HEK293 (cell line): ENCODE data around the gene GPR162.

ENCODE experiments used
- EGR2 ChIP-seq: fragments of 450-650 bp; formaldehyde crosslinking; IDR thresholded peaks from 2 replicates; pipeline ENCODE4 v1.5.1; 2016; ENCODE audit warnings: low read depth, missing biosample characterization, missing genetic modification characterization
- GLI2 ChIP-seq: fragments of 450-650 bp; formaldehyde crosslinking; IDR thresholded peaks from 2 replicates; pipeline ENCODE4; 2017; ENCODE audit warnings: missing biosample characterization, missing genetic modification characterization, low read depth, borderline replicate concordance
- HOXA7 ChIP-seq: sonication (generic); formaldehyde crosslinking; IDR thresholded peaks from 2 replicates; pipeline ENCODE4 v1.8.1; 2022; ENCODE audit warnings: missing genetic modification reagents, borderline replicate concordance
- HOXD13 ChIP-seq: sonication (generic); formaldehyde crosslinking; IDR thresholded peaks from 2 replicates; pipeline ENCODE4 v1.8.0; 2022; ENCODE audit warnings: missing genetic modification reagents, borderline replicate concordance
- IKZF3 ChIP-seq: fragments of 450-650 bp; IDR thresholded peaks from 2 replicates; pipeline ENCODE4 v1.5.0; 2018; ENCODE audit warnings: missing biosample characterization, mild to moderate bottlenecking, missing genetic modification characterization, moderate library complexity
- OSR2 ChIP-seq: fragments of 450-650 bp; formaldehyde crosslinking; IDR thresholded peaks from 2 replicates; pipeline ENCODE4 v1.5.1; 2016; ENCODE audit warnings: missing biosample characterization, missing genetic modification characterization
- PRDM1 ChIP-seq: fragments of 450-650 bp; formaldehyde crosslinking; IDR thresholded peaks from 2 replicates; pipeline ENCODE4; 2016; ENCODE audit warnings: missing biosample characterization, missing genetic modification characterization
- SCRT1 ChIP-seq: fragments of 450-650 bp; formaldehyde crosslinking; IDR thresholded peaks from 2 replicates; pipeline ENCODE4 v1.5.1; 2016; ENCODE audit warnings: missing biosample characterization, missing genetic modification characterization, borderline replicate concordance
- TRIM28 ChIP-seq: IDR thresholded peaks from 2 replicates; pipeline ENCODE4 v1.6.1; 2011; ENCODE audit warnings: low read length, control low read depth, borderline replicate concordance
- WT1 ChIP-seq: fragments of 450-650 bp; formaldehyde crosslinking; IDR thresholded peaks from 2 replicates; pipeline ENCODE4 v1.5.1; 2016; ENCODE audit warnings: missing biosample characterization, missing genetic modification characterization
- ZBTB20 ChIP-seq: fragments of 450-650 bp; formaldehyde crosslinking; IDR thresholded peaks from 2 replicates; pipeline ENCODE4 v1.5.1; 2016; ENCODE audit warnings: missing biosample characterization, missing genetic modification characterization
- ZBTB21 ChIP-seq: fragments of 450-650 bp; formaldehyde crosslinking; IDR thresholded peaks from 2 replicates; pipeline ENCODE4 v1.5.1; 2017; ENCODE audit warnings: missing biosample characterization, missing genetic modification characterization
- ZBTB48 ChIP-seq: fragments of 450-650 bp; formaldehyde crosslinking; IDR thresholded peaks from 2 replicates; pipeline ENCODE4 v1.5.1; 2016; ENCODE audit warnings: missing biosample characterization, missing genetic modification characterization
- ZIC2 ChIP-seq: fragments of 450-650 bp; formaldehyde crosslinking; IDR thresholded peaks from 2 replicates; pipeline ENCODE4 v1.5.1; 2016; ENCODE audit warnings: missing biosample characterization, missing genetic modification characterization
- ZNF132 ChIP-seq: fragments of 450-650 bp; formaldehyde crosslinking; IDR thresholded peaks from 2 replicates; pipeline ENCODE4 v1.5.1; 2017; ENCODE audit warnings: missing biosample characterization, missing genetic modification characterization, borderline replicate concordance
- ZNF169 ChIP-seq: fragments of 450-650 bp; formaldehyde crosslinking; IDR thresholded peaks from 2 replicates; pipeline ENCODE4 v1.5.1; 2016; ENCODE audit warnings: missing biosample characterization, missing genetic modification characterization
- ZNF19 ChIP-seq: fragments of 450-650 bp; formaldehyde crosslinking; IDR thresholded peaks from 2 replicates; pipeline ENCODE4; 2016; ENCODE audit warnings: missing biosample characterization, missing genetic modification characterization, low read depth
- ZNF248 ChIP-seq: fragments of 450-650 bp; formaldehyde crosslinking; IDR thresholded peaks from 2 replicates; pipeline ENCODE4 v1.5.1; 2017; ENCODE audit warnings: missing biosample characterization, missing genetic modification characterization
- ZNF292 ChIP-seq: fragments of 450-650 bp; formaldehyde crosslinking; IDR thresholded peaks from 2 replicates; pipeline ENCODE4 v1.5.1; 2016; ENCODE audit warnings: low read depth, missing biosample characterization, missing genetic modification characterization, borderline replicate concordance
- ZNF341 ChIP-seq: fragments of 450-650 bp; formaldehyde crosslinking; IDR thresholded peaks from 2 replicates; pipeline ENCODE4; 2016; ENCODE audit warnings: low read depth, missing biosample characterization, missing genetic modification characterization
- ZNF350 ChIP-seq: fragments of 450-650 bp; formaldehyde crosslinking; IDR thresholded peaks from 2 replicates; pipeline ENCODE4 v1.5.0; 2017; ENCODE audit warnings: missing biosample characterization, mild to moderate bottlenecking, missing genetic modification characterization
- ZNF433 ChIP-seq: fragments of 450-650 bp; formaldehyde crosslinking; IDR thresholded peaks from 2 replicates; pipeline ENCODE4 v1.5.1; 2016; ENCODE audit warnings: missing biosample characterization, missing genetic modification characterization, low read depth
- ZNF629 ChIP-seq: fragments of 450-650 bp; formaldehyde crosslinking; IDR thresholded peaks from 2 replicates; pipeline ENCODE4 v1.5.1; 2017; ENCODE audit warnings: missing biosample characterization, missing genetic modification characterization
- ZNF660 ChIP-seq: fragments of 450-650 bp; IDR thresholded peaks from 2 replicates; pipeline ENCODE4 v1.5.1; 2018; ENCODE audit warnings: missing biosample characterization, mild to moderate bottlenecking, missing genetic modification characterization
- ZNF76 ChIP-seq: fragments of 450-650 bp; formaldehyde crosslinking; IDR thresholded peaks from 2 replicates; pipeline ENCODE4; 2016; ENCODE audit warnings: low read depth, missing biosample characterization, missing genetic modification characterization, borderline replicate concordance
- ZNF785 ChIP-seq: fragments of 450-650 bp; formaldehyde crosslinking; IDR thresholded peaks from 2 replicates; pipeline ENCODE4 v1.5.1; 2016; ENCODE audit warnings: missing biosample characterization, missing genetic modification characterization
- ZNF830 ChIP-seq: fragments of 450-650 bp; IDR thresholded peaks from 2 replicates; pipeline ENCODE4 v1.5.0; 2018; ENCODE audit warnings: missing biosample characterization, missing genetic modification characterization, low read depth, mild to moderate bottlenecking, moderate library complexity
- ZSCAN23 ChIP-seq: fragments of 450-650 bp; formaldehyde crosslinking; IDR thresholded peaks from 2 replicates; pipeline ENCODE4 v1.5.1; 2016; ENCODE audit warnings: missing biosample characterization, missing genetic modification characterization
- TF ChIP-seq, protein P1 (sequence below): fragments of 450-650 bp; formaldehyde crosslinking; IDR thresholded peaks from 2 replicates; pipeline ENCODE4 v1.5.1; 2016; ENCODE audit warnings: missing biosample characterization, missing genetic modification characterization
- TF ChIP-seq, protein P2 (sequence below): fragments of 450-650 bp; formaldehyde crosslinking; IDR thresholded peaks from 2 replicates; pipeline ENCODE4 v1.5.1; 2016; ENCODE audit warnings: missing biosample characterization, missing genetic modification characterization
- TF ChIP-seq, protein P3 (sequence below): fragments of 450-650 bp; formaldehyde crosslinking; IDR thresholded peaks from 2 replicates; pipeline ENCODE4 v1.5.1; 2017; ENCODE audit warnings: missing biosample characterization, missing genetic modification characterization
- TF ChIP-seq, protein P4 (sequence below): fragments of 450-650 bp; formaldehyde crosslinking; IDR thresholded peaks from 2 replicates; pipeline ENCODE4 v1.5.1; 2016; ENCODE audit warnings: missing biosample characterization, missing genetic modification characterization

The GPR162 gene

DNA sequence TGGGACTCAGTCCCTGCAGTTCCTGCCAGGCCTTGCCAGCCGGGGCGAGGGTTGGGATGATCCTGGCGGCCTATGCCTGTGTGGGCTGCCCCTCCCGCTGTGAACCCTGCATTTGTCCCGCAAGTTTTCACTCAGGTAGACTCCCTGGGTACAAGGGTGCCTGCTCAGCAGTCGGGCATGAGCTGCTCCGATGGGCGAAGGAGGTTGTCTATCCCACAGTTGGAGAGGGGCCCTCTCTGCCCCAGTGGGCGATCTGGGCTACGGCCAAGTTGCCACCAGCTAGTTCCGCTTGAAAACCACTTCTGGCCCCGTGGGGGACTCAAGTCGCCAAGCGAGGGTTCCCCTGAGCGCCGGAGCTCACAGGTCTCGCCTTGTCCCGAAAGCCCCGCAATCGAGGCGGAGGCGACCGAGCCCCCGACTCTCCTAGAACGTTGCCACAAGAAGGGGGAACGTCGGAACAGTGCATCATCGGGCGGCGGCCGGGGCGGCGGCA is 45.3 kb downstream of the GPR162 start (continued):
- TF ChIP-seq, protein P1, sequence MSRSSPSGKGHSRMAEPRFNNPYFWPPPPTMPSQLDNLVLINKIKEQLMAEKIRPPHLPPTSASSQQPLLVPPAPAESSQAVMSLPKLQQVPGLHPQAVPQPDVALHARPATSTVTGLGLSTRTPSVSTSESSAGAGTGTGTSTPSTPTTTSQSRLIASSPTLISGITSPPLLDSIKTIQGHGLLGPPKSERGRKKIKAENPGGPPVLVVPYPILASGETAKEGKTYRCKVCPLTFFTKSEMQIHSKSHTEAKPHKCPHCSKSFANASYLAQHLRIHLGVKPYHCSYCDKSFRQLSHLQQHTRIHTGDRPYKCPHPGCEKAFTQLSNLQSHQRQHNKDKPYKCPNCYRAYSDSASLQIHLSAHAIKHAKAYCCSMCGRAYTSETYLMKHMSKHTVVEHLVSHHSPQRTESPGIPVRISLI: no peak
- TF ChIP-seq, protein P2, sequence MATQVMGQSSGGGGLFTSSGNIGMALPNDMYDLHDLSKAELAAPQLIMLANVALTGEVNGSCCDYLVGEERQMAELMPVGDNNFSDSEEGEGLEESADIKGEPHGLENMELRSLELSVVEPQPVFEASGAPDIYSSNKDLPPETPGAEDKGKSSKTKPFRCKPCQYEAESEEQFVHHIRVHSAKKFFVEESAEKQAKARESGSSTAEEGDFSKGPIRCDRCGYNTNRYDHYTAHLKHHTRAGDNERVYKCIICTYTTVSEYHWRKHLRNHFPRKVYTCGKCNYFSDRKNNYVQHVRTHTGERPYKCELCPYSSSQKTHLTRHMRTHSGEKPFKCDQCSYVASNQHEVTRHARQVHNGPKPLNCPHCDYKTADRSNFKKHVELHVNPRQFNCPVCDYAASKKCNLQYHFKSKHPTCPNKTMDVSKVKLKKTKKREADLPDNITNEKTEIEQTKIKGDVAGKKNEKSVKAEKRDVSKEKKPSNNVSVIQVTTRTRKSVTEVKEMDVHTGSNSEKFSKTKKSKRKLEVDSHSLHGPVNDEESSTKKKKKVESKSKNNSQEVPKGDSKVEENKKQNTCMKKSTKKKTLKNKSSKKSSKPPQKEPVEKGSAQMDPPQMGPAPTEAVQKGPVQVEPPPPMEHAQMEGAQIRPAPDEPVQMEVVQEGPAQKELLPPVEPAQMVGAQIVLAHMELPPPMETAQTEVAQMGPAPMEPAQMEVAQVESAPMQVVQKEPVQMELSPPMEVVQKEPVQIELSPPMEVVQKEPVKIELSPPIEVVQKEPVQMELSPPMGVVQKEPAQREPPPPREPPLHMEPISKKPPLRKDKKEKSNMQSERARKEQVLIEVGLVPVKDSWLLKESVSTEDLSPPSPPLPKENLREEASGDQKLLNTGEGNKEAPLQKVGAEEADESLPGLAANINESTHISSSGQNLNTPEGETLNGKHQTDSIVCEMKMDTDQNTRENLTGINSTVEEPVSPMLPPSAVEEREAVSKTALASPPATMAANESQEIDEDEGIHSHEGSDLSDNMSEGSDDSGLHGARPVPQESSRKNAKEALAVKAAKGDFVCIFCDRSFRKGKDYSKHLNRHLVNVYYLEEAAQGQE (tag by site-specific recombination): no peak
- TF ChIP-seq ZNF132 (tag by site-specific recombination) (no peak), TRIM28 (no peak), ZNF629 (tag by site-specific recombination) (no peak), ZNF76 (tag by site-specific recombination) (no peak), ZNF292 (tag by site-specific recombination) (no peak), ZNF248 (no peak), ZNF341 (tag by site-specific recombination) (peak; percentile 69), IKZF3 (tag by site-specific recombination) (peak; percentile 60), ZNF350 (tag by site-specific recombination) (no peak), GLI2 (tag by site-specific recombination) (no peak), ZNF19 (no peak), ZNF433 (tag by site-specific recombination) (no peak), ZNF660 (tag by site-specific recombination) (no peak), HOXA7 (CRISPR knock-in tag) (no peak), WT1 (tag by site-specific recombination) (no peak), ZNF785 (tag by site-specific recombination) (no peak), OSR2 (tag by site-specific recombination) (no peak), ZIC2 (tag by site-specific recombination) (peak; percentile 90), PRDM1 (tag by site-specific recombination) (no peak), ZBTB21 (tag by site-specific recombination) (peak; percentile 18; the same call in 1 of the 2 replicates), ZBTB48 (tag by site-specific recombination) (peak; percentile 81), SCRT1 (tag by site-specific recombination) (no peak), ZNF169 (tag by site-specific recombination) (no peak), HOXD13 (CRISPR knock-in tag) (no peak), ZSCAN23 (tag by site-specific recombination) (no peak), EGR2 (tag by site-specific recombination) (peak; percentile 56), ZNF830 (tag by site-specific recombination) (no peak), ZBTB20 (tag by site-specific recombination) (peak; percentile 75)
- TF ChIP-seq, protein P3, sequence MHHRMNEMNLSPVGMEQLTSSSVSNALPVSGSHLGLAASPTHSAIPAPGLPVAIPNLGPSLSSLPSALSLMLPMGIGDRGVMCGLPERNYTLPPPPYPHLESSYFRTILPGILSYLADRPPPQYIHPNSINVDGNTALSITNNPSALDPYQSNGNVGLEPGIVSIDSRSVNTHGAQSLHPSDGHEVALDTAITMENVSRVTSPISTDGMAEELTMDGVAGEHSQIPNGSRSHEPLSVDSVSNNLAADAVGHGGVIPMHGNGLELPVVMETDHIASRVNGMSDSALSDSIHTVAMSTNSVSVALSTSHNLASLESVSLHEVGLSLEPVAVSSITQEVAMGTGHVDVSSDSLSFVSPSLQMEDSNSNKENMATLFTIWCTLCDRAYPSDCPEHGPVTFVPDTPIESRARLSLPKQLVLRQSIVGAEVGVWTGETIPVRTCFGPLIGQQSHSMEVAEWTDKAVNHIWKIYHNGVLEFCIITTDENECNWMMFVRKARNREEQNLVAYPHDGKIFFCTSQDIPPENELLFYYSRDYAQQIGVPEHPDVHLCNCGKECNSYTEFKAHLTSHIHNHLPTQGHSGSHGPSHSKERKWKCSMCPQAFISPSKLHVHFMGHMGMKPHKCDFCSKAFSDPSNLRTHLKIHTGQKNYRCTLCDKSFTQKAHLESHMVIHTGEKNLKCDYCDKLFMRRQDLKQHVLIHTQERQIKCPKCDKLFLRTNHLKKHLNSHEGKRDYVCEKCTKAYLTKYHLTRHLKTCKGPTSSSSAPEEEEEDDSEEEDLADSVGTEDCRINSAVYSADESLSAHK (tag by site-specific recombination): no peak
- TF ChIP-seq, protein P4, sequence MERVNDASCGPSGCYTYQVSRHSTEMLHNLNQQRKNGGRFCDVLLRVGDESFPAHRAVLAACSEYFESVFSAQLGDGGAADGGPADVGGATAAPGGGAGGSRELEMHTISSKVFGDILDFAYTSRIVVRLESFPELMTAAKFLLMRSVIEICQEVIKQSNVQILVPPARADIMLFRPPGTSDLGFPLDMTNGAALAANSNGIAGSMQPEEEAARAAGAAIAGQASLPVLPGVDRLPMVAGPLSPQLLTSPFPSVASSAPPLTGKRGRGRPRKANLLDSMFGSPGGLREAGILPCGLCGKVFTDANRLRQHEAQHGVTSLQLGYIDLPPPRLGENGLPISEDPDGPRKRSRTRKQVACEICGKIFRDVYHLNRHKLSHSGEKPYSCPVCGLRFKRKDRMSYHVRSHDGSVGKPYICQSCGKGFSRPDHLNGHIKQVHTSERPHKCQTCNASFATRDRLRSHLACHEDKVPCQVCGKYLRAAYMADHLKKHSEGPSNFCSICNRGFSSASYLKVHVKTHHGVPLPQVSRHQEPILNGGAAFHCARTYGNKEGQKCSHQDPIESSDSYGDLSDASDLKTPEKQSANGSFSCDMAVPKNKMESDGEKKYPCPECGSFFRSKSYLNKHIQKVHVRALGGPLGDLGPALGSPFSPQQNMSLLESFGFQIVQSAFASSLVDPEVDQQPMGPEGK (tag by site-specific recombination): peak; percentile 83
